ENCODE data around the gene ZNF793.

ZNF793 gene

GRCh38 chr19:37565370-37565669 lies 58.6 kb downstream of the ZNF793 start:
- DNase-seq (ENCODE audit: low spot score), result no peak

- DNase-seq (ENCODE audit: low spot score), result no peak
Measured at GRCh38 chr19:37572203-37572602, 65.5 kb downstream of the ZNF793 start.

- no peak for DNase-seq (ENCODE audit: low spot score)
Measured at GRCh38 chr19:37583340-37583739, 76.6 kb downstream of the ZNF793 start.

All from hematopoietic multipotent progenitor cell treated with erythropoietin and hydrocortisone succinate and interleukin-3 and kit ligand, for 15 days (in vitro differentiated cells).